ENCODE results near the gene KANSL2. TPM values are rescaled to one million over a fixed set of nuclear protein-coding genes. Genes with fewer than 3 reads are reported as not detected.
"Not testable (repeated sequence)": the region's sequence is repeated elsewhere in the genome, so short reads cannot be mapped to it uniquely, and the experiment has no call there.

Gene KANSL2
- total RNA-seq, 1 experiment from 2014 or later: 41.6 TPM

DNA sequence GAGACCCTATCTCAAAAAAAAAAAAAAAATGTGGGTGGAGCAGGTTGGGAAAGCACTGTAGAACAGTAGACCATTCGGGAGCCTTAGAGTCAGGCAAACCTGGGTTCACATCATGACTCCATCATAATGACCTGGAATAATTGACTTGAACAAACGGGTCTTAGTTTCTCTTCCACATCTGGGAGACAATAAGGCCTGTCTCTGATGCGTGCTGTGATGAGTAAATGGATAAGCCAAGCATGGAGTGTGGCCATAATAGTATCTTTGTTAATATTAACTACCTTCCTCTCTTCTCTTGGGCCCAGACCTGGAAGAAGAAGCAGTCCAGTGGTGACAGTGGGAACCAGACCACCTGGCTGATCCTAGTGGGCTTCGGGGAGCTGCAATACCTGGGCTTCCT is 54.5 kb downstream of the KANSL2 start:
- ChIA-PET CTCF (no interaction called here), RAD21 (ENCODE audit: low non-redundant PET in 1 of 2, low total read pairs in 2 of 2, uncharacterized antibody in 2 of 2, unreplicated experiment in 2 of 2) (no interaction called here)

DNA sequence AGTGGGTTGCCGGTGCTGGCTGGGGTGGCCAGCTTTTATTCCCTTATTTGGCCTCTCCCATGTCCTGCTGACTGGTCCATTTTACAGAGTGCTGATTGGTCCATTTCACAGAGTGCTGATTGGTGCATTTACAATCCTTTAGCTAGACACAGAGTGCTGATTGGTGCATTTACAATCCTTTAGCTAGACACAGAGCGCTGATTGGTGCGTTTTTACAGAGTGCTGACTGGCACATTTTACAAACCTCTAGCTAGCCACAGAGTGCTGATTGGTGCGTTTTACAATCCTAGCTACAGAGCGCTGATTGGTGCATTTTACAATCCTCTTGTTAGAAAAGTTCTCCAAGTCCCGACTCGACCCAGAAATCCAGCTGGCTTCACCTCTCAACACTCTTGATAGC is 59.0 kb downstream of the KANSL2 start:
- BruUV-seq (replicated peaks); ATAC-seq; H3K9me3 ChIP-seq (ENCODE audit: control insufficient read depth in 1 of 2, insufficient read depth in 1 of 2, low read depth in 1 of 2, low read length in 2 of 2); H3K4me1 ChIP-seq (ENCODE audit: control insufficient read depth in 1 of 2, insufficient read depth in 2 of 2, low read length in 2 of 2); H3K4me2 ChIP-seq (ENCODE audit: low read length); H2AFZ ChIP-seq (ENCODE audit: low read depth, low read length, poor library complexity, severe bottlenecking); H3K27me3 ChIP-seq (ENCODE audit: insufficient read depth, low read length); DNase-seq (ENCODE audit: low read depth, low spot score); RAD21 ChIA-PET (ENCODE audit: low non-redundant PET in 1 of 2, low total read pairs in 2 of 2, uncharacterized antibody in 2 of 2, unreplicated experiment in 2 of 2); CTCF ChIA-PET; H3K27ac ChIP-seq (ENCODE audit: low read depth, low read length); H3K79me2 ChIP-seq (ENCODE audit: insufficient read depth, low read length); H3K9me2 ChIP-seq (ENCODE audit: insufficient read depth); H3K9ac ChIP-seq (ENCODE audit: low read length); H4K20me1 ChIP-seq (ENCODE audit: insufficient read depth); H3K36me3 ChIP-seq (ENCODE audit: control insufficient read depth in 1 of 2, insufficient read depth in 2 of 2, low read length in 2 of 2); intact Hi-C loops (cut with micrococcal nuclease); POLR2A ChIA-PET; H3K4me3 ChIP-seq (replicated peaks in 1 of 2; ENCODE audit: low read depth in 1 of 2, low read length in 2 of 2): not testable (repeated sequence)

More for the DNA sequence above, 54.5 kb downstream of the KANSL2 start:
- no peaks in the 10 kb centered on the region for H3K27me3 ChIP-seq (ENCODE audit: insufficient read depth, low read length)
- H3K79me2 ChIP-seq (ENCODE audit: insufficient read depth, low read length): no peaks in the 10 kb centered on the region
- H2AFZ ChIP-seq (ENCODE audit: low read depth, low read length, poor library complexity, severe bottlenecking): no peak overlapping the region
- H4K20me1 ChIP-seq (ENCODE audit: insufficient read depth): no peaks in the 10 kb centered on the region
- no peak overlapping the region for H3K4me2 ChIP-seq (ENCODE audit: low read length)
- no peak for ATAC-seq
- no peaks in the 10 kb centered on the region for H3K4me1 ChIP-seq (ENCODE audit: control insufficient read depth in 1 of 2, insufficient read depth in 2 of 2, low read length in 2 of 2)
- intact Hi-C loops (cut with micrococcal nuclease): no loop called here
- no TSS peak for BruUV-seq (replicated peaks)
- TF ChIP-seq, protein P1, sequence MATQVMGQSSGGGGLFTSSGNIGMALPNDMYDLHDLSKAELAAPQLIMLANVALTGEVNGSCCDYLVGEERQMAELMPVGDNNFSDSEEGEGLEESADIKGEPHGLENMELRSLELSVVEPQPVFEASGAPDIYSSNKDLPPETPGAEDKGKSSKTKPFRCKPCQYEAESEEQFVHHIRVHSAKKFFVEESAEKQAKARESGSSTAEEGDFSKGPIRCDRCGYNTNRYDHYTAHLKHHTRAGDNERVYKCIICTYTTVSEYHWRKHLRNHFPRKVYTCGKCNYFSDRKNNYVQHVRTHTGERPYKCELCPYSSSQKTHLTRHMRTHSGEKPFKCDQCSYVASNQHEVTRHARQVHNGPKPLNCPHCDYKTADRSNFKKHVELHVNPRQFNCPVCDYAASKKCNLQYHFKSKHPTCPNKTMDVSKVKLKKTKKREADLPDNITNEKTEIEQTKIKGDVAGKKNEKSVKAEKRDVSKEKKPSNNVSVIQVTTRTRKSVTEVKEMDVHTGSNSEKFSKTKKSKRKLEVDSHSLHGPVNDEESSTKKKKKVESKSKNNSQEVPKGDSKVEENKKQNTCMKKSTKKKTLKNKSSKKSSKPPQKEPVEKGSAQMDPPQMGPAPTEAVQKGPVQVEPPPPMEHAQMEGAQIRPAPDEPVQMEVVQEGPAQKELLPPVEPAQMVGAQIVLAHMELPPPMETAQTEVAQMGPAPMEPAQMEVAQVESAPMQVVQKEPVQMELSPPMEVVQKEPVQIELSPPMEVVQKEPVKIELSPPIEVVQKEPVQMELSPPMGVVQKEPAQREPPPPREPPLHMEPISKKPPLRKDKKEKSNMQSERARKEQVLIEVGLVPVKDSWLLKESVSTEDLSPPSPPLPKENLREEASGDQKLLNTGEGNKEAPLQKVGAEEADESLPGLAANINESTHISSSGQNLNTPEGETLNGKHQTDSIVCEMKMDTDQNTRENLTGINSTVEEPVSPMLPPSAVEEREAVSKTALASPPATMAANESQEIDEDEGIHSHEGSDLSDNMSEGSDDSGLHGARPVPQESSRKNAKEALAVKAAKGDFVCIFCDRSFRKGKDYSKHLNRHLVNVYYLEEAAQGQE (IDR thresholded peaks at IDR 0.05; ENCODE audit: low read depth): no peak
- TF ChIP-seq, protein P2, sequence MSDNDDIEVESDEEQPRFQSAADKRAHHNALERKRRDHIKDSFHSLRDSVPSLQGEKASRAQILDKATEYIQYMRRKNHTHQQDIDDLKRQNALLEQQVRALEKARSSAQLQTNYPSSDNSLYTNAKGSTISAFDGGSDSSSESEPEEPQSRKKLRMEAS (IDR thresholded peaks at IDR 0.05): no peak
- no peak for TF ChIP-seq YY1 (IDR thresholded peaks at IDR 0.05; ENCODE audit: extremely low read depth, insufficient replicate concordance, low read depth, low read length)
- TF ChIP-seq CBX3 (IDR thresholded peaks at IDR 0.05; ENCODE audit: low read depth): no peak
- TF ChIP-seq POLR2A (IDR thresholded peaks at IDR 0.05; ENCODE audit: borderline replicate concordance, extremely low read depth, insufficient read depth, insufficient read length): no peak
- TF ChIP-seq JUND (IDR thresholded peaks at IDR 0.05): no peak
- TF ChIP-seq CEBPB (IDR thresholded peaks at IDR 0.05; ENCODE audit: low read depth): no peak
- no peak for TF ChIP-seq ELF1 (IDR thresholded peaks at IDR 0.05; ENCODE audit: borderline replicate concordance, low read depth)
- TF ChIP-seq EGR1 (IDR thresholded peaks at IDR 0.05; ENCODE audit: low read depth): no peak
- TF ChIP-seq ZFX (IDR thresholded peaks at IDR 0.05): no peak
- no peak for TF ChIP-seq SRF (IDR thresholded peaks at IDR 0.05; ENCODE audit: low read depth)
- TF ChIP-seq ZNF274 (IDR thresholded peaks at IDR 0.05; ENCODE audit: low read depth, low read length): no peak
- H3K36me3 ChIP-seq (ENCODE audit: control insufficient read depth in 1 of 2, insufficient read depth in 2 of 2, low read length in 2 of 2): no peaks in the 10 kb centered on the region
- POLR2A ChIA-PET: no interaction called here
- H3K9me3 ChIP-seq (ENCODE audit: control insufficient read depth in 1 of 2, insufficient read depth in 1 of 2, low read depth in 1 of 2, low read length in 2 of 2): no peaks in the 10 kb centered on the region
- DNase-seq (ENCODE audit: low read depth, low spot score): no peak
- no peak overlapping the region for H3K9ac ChIP-seq (ENCODE audit: low read length)
- no peaks in the 10 kb centered on the region for H3K9me2 ChIP-seq (ENCODE audit: insufficient read depth)
- H3K4me3 ChIP-seq (replicated peaks in 1 of 2; ENCODE audit: low read depth in 1 of 2, low read length in 2 of 2): no peak overlapping the region
- H3K27ac ChIP-seq (ENCODE audit: low read depth, low read length): no peak overlapping the region

All from HCT116 (cell line).